K562 (cell line): Measurements from ENCODE around the gene CCDC33. TPM values are rescaled to one million over a fixed set of nuclear protein-coding genes. Genes with fewer than 3 reads are reported as not detected.

Experiments used
- BRF2 ChIP-seq: IDR thresholded peaks from 3 replicates; pipeline ENCODE4 v1.6.1; 2011; ENCODE audit warnings: borderline replicate concordance, mild to moderate bottlenecking; ENCODE audit not compliant: insufficient read length, insufficient read depth
- CTCF ChIP-seq, 3 experiments: IDR thresholded peaks in 2 of 3; conservative IDR thresholded peaks in 1 of 3; 2 replicates each; pipeline ENCODE4 v1.5.1; 2011 to 2012; ENCODE audit warnings: low read length in 3 of 3, mild to moderate bottlenecking in 3 of 3, control low read depth in 2 of 3, improper control_type of control experiment in 1 of 3, inconsistent platforms in 1 of 3, low read depth in 1 of 3, mixed read lengths in 1 of 3, moderate library complexity in 1 of 3; ENCODE audit not compliant: insufficient read depth in 2 of 3
- E2F6 ChIP-seq, 2 experiments: IDR thresholded peaks; 2 replicates each; pipeline ENCODE4 v1.6.1; 2011; ENCODE audit warnings: borderline replicate concordance in 1 of 2, control low read depth in 1 of 2, low read depth in 1 of 2, low read length in 1 of 2, mild to moderate bottlenecking in 1 of 2, mixed read lengths in 1 of 2, moderate library complexity in 1 of 2; ENCODE audit not compliant: insufficient read depth in 1 of 2, insufficient read length in 1 of 2, poor library complexity in 1 of 2, severe bottlenecking in 1 of 2; ENCODE audit errors: extremely low read depth in 1 of 2
- MAX ChIP-seq: sonication (generic); formaldehyde crosslinking; IDR thresholded peaks from 2 replicates; pipeline ENCODE4 v1.9.0; 2022; ENCODE audit warnings: mild to moderate bottlenecking, missing genetic modification reagents
- MCM2 ChIP-seq: fragments of 450-650 bp; IDR thresholded peaks from 2 replicates; pipeline ENCODE4 v1.6.1; 2017; ENCODE audit warnings: low read depth, mild to moderate bottlenecking
- MCM7 ChIP-seq, 2 experiments: fragments of 450-650 bp; IDR thresholded peaks; 2 replicates each; pipeline ENCODE4 v1.6.1; 2016 to 2018
- MLLT1 ChIP-seq, 2 experiments: fragments of 450-650 bp; IDR thresholded peaks; 2 replicates each; pipeline ENCODE4 v1.6.1; 2016
- PURB ChIP-seq: sonication (generic); formaldehyde crosslinking; IDR thresholded peaks from 2 replicates; pipeline ENCODE4 v1.9.0; 2021; ENCODE audit warnings: low read depth, mild to moderate bottlenecking, missing genetic modification reagents
- RCOR1 ChIP-seq, 2 experiments: IDR thresholded peaks; 2 replicates each; pipeline ENCODE4 v1.6.1; 2012; ENCODE audit warnings: low read depth in 2 of 2, low read length in 2 of 2, borderline replicate concordance in 1 of 2, improper control_type of control experiment in 1 of 2
- TFAP4 ChIP-seq: sonication (generic); formaldehyde crosslinking; IDR thresholded peaks from 2 replicates; pipeline ENCODE4 v1.8.0; 2022; ENCODE audit warnings: missing genetic modification reagents, mild to moderate bottlenecking, moderate library complexity, borderline replicate concordance
- ZBTB11 ChIP-seq, 3 experiments: fragments of 200-800 bp in 1 of 3; fragments of 250-450 bp in 1 of 3; fragments of 450-650 bp in 1 of 3; sonication (Bioruptor Pico) in 1 of 3; sonication (Bioruptor generic) in 1 of 3; formaldehyde crosslinking in 1 of 3; IDR thresholded peaks; 2 replicates each; pipeline versions ENCODE4 v1.6.1 to v1.8.0; 2016 to 2022; ENCODE audit warnings: mild to moderate bottlenecking in 2 of 3, missing genetic modification characterization in 2 of 3, missing compliant biosample characterization in 1 of 3, moderate library complexity in 1 of 3
- ZFP1 ChIP-seq: fragments of 450-650 bp; formaldehyde crosslinking; IDR thresholded peaks from 2 replicates; pipeline ENCODE4 v1.4.0; 2020; ENCODE audit warnings: mild to moderate bottlenecking, mixed read lengths
- ZNF75A ChIP-seq: fragments of 450-650 bp; formaldehyde crosslinking; IDR thresholded peaks from 2 replicates; pipeline ENCODE4 v1.4.0; 2020; ENCODE audit warnings: mild to moderate bottlenecking
- polyA plus RNA-seq, 8 experiments: library from polyadenylated mRNA; depleted of rRNA in 4 of 8; stranded (reverse) in 5 of 8; unstranded in 3 of 8; fragments of >200 nt; fragmentation: Nextera tagmentation in 2 of 8; fragmentation: Illumina TruSeq in 1 of 8; extraction: Ambion mirVana in 2 of 8; extraction: Trizol in 1 of 8; gene quantifications; 2 replicates each; pipeline versions ENCODE4 v1.2.1 to v1.2.3, GENCODE V29; 2011 to 2014; ENCODE audit warnings: inconsistent platforms in 1 of 8, missing spikeins in 1 of 8
- total RNA-seq, 7 experiments: library from RNA; depleted of rRNA in 6 of 7; stranded (reverse); fragments of >200 nt in 6 of 7; fragmentation: Illumina TruSeq in 2 of 7; extraction: Trizol in 2 of 7; gene quantifications; 2 replicates each; pipeline versions ENCODE4 v1.2.1 to v1.2.3, GENCODE V29; 2011 to 2021; ENCODE audit warnings: low replicate concordance in 1 of 7

The CCDC33 gene
- total and polyA plus RNA-seq, 9 of the 15 experiments (the other 6 are each of a cell fraction or from before 2014, with no cell fraction given): 0.08 to 1.1 (median 0.15) TPM; not detected in 4

- peak in 1 of 3 experiments; percentile 85; a peak in 2 of 6 replicates for TF ChIP-seq ZBTB11 (CRISPR knock-in tag; IDR thresholded peaks at IDR 0.05)
- TF ChIP-seq ZFP1 (CRISPR knock-in tag): no peak
- no peak for TF ChIP-seq MCM7 (IDR thresholded peaks at IDR 0.05)
- no peak for TF ChIP-seq RCOR1 (IDR thresholded peaks at IDR 0.05; ENCODE audit: borderline replicate concordance in 1 of 2, low read depth in 2 of 2, low read length in 2 of 2)
- TF ChIP-seq BRF2: no peak
- TF ChIP-seq MCM2: no peak
- TF ChIP-seq PURB (CRISPR knock-in tag): no peak
- TF ChIP-seq TFAP4 (CRISPR knock-in tag): peak; percentile 71; the same call in 1 of the 2 replicates
- no peak for TF ChIP-seq ZNF75A (CRISPR knock-in tag)
- TF ChIP-seq E2F6 (IDR thresholded peaks at IDR 0.05; ENCODE audit: borderline replicate concordance in 1 of 2, extremely low read depth in 1 of 2, insufficient read depth in 1 of 2, insufficient read length in 1 of 2, low read depth in 1 of 2, low read length in 1 of 2, poor library complexity in 1 of 2, severe bottlenecking in 1 of 2): peak in 1 of 2 experiments; percentile 53
- no peak for TF ChIP-seq MLLT1 (IDR thresholded peaks at IDR 0.05)
- peak; percentile 7 to 38 (median 19); a peak in 1 of 6 replicates for TF ChIP-seq CTCF (IDR thresholded peaks at IDR 0.05 in 2 of 3, conservative IDR thresholded peaks at IDR 0.05 in 1 of 3; ENCODE audit: insufficient read depth in 2 of 3, low read depth in 1 of 3, low read length in 3 of 3)
- TF ChIP-seq MAX (CRISPR knock-in tag): no peak
Measured at GRCh38 chr15:74202452-74203401, 33.4 kb upstream of the CCDC33 start, which contains the start of gene STRA6 (continued).
